Loucy (cell line): ENCODE data around the gene IL26.
"Not testable (repeated sequence)": the region's sequence is repeated elsewhere in the genome, so short reads cannot be mapped to it uniquely, and the experiment has no call there.

Experiments used
- H2AFZ ChIP-seq: fragments of 200-600 bp; sonication (generic); 2 replicates; pipeline ENCODE4 v1.6.0; 2016; ENCODE audit warnings: antibody characterized with exemption, mild to moderate bottlenecking, low read length, moderate library complexity
- H3F3A ChIP-seq: fragments of 200-600 bp; 2 replicates; pipeline ENCODE4 v1.6.0; 2016; ENCODE audit warnings: antibody characterized with exemption, low read depth, mild to moderate bottlenecking
- H3K27me3 ChIP-seq: fragments of 200-600 bp; sonication (generic); 2 replicates; pipeline ENCODE4 v1.6.1; 2014; ENCODE audit warnings: low read length, mild to moderate bottlenecking; ENCODE audit not compliant: insufficient read depth, poor library complexity, severe bottlenecking
- H3K36me3 ChIP-seq: fragments of 200-600 bp; sonication (generic); 2 replicates; pipeline ENCODE4 v1.6.1; 2016; ENCODE audit warnings: low read length; ENCODE audit not compliant: insufficient read depth
- H3K4me1 ChIP-seq: fragments of 200-600 bp; sonication (generic); 2 replicates; pipeline ENCODE4 v1.5.1; 2014; ENCODE audit warnings: low read length, mild to moderate bottlenecking; ENCODE audit not compliant: insufficient read depth, poor library complexity, severe bottlenecking
- H3K4me2 ChIP-seq: fragments of 200-600 bp; sonication (generic); 2 replicates; pipeline ENCODE4 v1.6.0; 2014; ENCODE audit warnings: antibody characterized with exemption, low read length, low read depth, mild to moderate bottlenecking; ENCODE audit not compliant: poor library complexity, severe bottlenecking
- H3K4me3 ChIP-seq: fragments of 200-600 bp; sonication (generic); 2 replicates; pipeline ENCODE4 v1.5.1; 2014; ENCODE audit warnings: low read length, mild to moderate bottlenecking, mixed read lengths; ENCODE audit not compliant: poor library complexity, severe bottlenecking
- H3K79me2 ChIP-seq: fragments of 200-600 bp; sonication (generic); 2 replicates; pipeline ENCODE4 v1.6.1; 2014; ENCODE audit warnings: low read length; ENCODE audit not compliant: insufficient read depth
- H3K9ac ChIP-seq: fragments of 200-600 bp; sonication (generic); 2 replicates; pipeline ENCODE4 v1.6.0; 2014; ENCODE audit warnings: mild to moderate bottlenecking, low read depth, low read length, moderate library complexity; ENCODE audit not compliant: poor library complexity, severe bottlenecking
- H3K9me2 ChIP-seq: fragments of 200-600 bp; sonication (generic); replicated peaks from 2 replicates; pipeline ENCODE4 v1.6.1; 2016; ENCODE audit warnings: low read depth, low read length, mixed read lengths
- H3K9me3 ChIP-seq: fragments of 200-600 bp; sonication (generic); 2 replicates; pipeline ENCODE4 v1.6.1; 2014; ENCODE audit warnings: mild to moderate bottlenecking, antibody characterized with exemption, low read length, low read depth; ENCODE audit not compliant: insufficient read depth
- H4K20me1 ChIP-seq: fragments of 200-600 bp; sonication (generic); 2 replicates; pipeline ENCODE4 v1.6.0; 2014; ENCODE audit warnings: antibody characterized with exemption, low read length, mild to moderate bottlenecking; ENCODE audit not compliant: insufficient read depth, poor library complexity, severe bottlenecking
- EZH2phosphoT487 ChIP-seq: fragments of 200-600 bp; IDR thresholded peaks from 2 replicates; pipeline ENCODE4 v1.6.1; 2018; ENCODE audit warnings: antibody characterized with exemption, mild to moderate bottlenecking, moderate library complexity, borderline replicate concordance
- TF ChIP-seq, protein P1 (sequence below): fragments of 200-600 bp; sonication (generic); conservative IDR thresholded peaks from 2 replicates; pipeline ENCODE4 v1.5.1; 2014; ENCODE audit warnings: mild to moderate bottlenecking, antibody characterized with exemption, low read length

The IL26 gene

GRCh38 chr12:68176257-68176656 is 49.4 kb downstream of the IL26 start:
- H2AFZ ChIP-seq = no peak overlapping the region
- H3K4me2 ChIP-seq = peak overlapping the region; percentile 44
- no peaks in the 10 kb centered on the region for H3K9me2 ChIP-seq

DNA sequence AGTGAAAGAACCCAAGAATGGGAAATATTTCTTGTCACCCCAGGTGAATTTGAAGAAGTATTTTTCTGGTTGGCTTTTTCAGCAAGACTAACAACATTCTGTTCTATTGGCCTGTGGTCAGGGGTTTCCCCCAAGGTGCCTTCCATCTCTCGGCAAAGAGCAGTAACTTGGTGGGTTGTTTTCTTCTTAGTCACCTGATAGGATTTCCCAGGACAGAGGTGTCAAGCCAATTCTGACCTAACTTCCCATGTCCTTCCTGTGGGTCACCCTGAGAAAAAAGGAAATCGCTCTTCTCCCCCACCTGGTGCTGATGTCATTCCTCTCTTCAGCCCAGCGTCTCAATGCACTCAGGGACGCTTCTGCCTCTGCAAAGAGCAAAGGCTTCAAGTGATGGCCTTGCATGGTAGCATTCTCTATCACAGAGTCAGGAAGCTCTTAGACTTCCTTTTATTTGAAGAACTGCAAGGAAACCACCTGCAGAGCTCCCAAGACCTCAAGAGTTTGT is 50.0 kb downstream of the IL26 start:
- Histone ChIP-seq H3K4me3 (peak overlapping the region; percentile 12), H4K20me1 (no peaks in the 10 kb centered on the region), H3K4me2 (peak overlapping the region; percentile 44), H3K9me3 (no peaks in the 10 kb centered on the region), H3K36me3 (no peaks in the 10 kb centered on the region), H3F3A (no peaks in the 10 kb centered on the region), H3K9me2 (no peaks in the 10 kb centered on the region), H3K79me2 (no peaks in the 10 kb centered on the region), H3K9ac (no peak overlapping the region), H3K4me1 (peaks cover 13% of the 10 kb centered on the region), H2AFZ (peak overlapping the region; percentile 59), H3K27me3 (no peaks in the 10 kb centered on the region)
- TF ChIP-seq, protein P1, sequence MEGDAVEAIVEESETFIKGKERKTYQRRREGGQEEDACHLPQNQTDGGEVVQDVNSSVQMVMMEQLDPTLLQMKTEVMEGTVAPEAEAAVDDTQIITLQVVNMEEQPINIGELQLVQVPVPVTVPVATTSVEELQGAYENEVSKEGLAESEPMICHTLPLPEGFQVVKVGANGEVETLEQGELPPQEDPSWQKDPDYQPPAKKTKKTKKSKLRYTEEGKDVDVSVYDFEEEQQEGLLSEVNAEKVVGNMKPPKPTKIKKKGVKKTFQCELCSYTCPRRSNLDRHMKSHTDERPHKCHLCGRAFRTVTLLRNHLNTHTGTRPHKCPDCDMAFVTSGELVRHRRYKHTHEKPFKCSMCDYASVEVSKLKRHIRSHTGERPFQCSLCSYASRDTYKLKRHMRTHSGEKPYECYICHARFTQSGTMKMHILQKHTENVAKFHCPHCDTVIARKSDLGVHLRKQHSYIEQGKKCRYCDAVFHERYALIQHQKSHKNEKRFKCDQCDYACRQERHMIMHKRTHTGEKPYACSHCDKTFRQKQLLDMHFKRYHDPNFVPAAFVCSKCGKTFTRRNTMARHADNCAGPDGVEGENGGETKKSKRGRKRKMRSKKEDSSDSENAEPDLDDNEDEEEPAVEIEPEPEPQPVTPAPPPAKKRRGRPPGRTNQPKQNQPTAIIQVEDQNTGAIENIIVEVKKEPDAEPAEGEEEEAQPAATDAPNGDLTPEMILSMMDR = no peak
- no peak for TF ChIP-seq EZH2phosphoT487

More at GRCh38 chr12:68176257-68176656, 49.4 kb downstream of the IL26 start:
- no peaks in the 10 kb centered on the region for H3K36me3 ChIP-seq
- no peaks in the 10 kb centered on the region for H3K9me3 ChIP-seq
- no peak overlapping the region for H3K4me3 ChIP-seq
- H4K20me1 ChIP-seq = no peaks in the 10 kb centered on the region
- H3K4me1 ChIP-seq = peaks cover 20% of the 10 kb centered on the region
- TF ChIP-seq EZH2phosphoT487 = no peak
- TF ChIP-seq, protein P1 = no peak
- no peak overlapping the region for H3K9ac ChIP-seq
- no peaks in the 10 kb centered on the region for H3K27me3 ChIP-seq
- H3K79me2 ChIP-seq = no peaks in the 10 kb centered on the region
- no peaks in the 10 kb centered on the region for H3F3A ChIP-seq

DNA sequence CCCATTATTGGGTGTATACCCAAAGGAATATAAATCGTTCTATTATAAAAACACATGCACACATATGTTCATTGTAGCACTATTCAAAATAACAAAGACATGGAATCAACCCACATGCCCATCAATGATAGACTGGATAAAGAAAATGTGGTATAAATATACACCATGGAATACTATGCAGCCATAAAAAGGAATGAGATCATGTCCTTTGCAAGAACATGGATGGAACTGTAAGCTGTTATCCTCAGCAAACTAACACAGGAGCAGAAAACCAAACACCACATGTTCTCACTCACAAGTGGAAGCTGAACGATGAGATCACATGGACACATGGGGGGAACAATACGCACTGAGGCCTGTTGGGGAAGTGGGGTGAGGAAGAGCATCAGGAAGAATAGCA is 50.8 kb downstream of the IL26 start:
- not testable (repeated sequence) for H3K4me3 ChIP-seq, H3K36me3 ChIP-seq, H3K9me3 ChIP-seq, H3K27me3 ChIP-seq, H2AFZ ChIP-seq, H3K9ac ChIP-seq, H3F3A ChIP-seq, H3K9me2 ChIP-seq, H4K20me1 ChIP-seq, H3K4me2 ChIP-seq, H3K79me2 ChIP-seq
- peaks cover 12% of the 10 kb centered on the region for H3K4me1 ChIP-seq

DNA sequence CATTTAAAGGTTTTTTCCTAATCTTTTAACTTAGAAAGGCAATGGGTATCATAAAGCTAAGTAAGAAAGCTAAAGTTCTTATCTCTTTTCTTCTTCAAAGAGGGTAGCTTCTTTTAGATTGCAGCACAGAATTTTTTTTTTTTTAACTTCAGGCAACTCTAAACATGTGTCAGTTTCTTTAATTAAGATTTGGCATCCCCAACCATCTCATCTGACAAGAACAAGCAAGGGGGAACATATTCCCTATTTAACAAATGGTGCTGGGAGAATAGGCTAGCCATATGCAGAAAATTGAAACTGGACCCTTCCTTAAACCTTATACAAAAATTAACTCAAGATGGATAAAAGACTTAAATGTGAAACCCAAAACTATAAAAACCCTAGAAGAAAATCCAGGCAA is 51.8 kb downstream of the IL26 start:
- peaks cover 12% of the 10 kb centered on the region for H3K4me1 ChIP-seq
- H3K27me3 ChIP-seq = no peaks in the 10 kb centered on the region
- no peaks in the 10 kb centered on the region for H3K79me2 ChIP-seq
- no peaks in the 10 kb centered on the region for H3K9me2 ChIP-seq
- no peak overlapping the region for H2AFZ ChIP-seq
- no peak overlapping the region for H3K4me3 ChIP-seq
- no peaks in the 10 kb centered on the region for H4K20me1 ChIP-seq
- TF ChIP-seq EZH2phosphoT487 = no peak
- TF ChIP-seq, protein P1 = no peak
- no peaks in the 10 kb centered on the region for H3K9me3 ChIP-seq
- no peaks in the 10 kb centered on the region for H3K36me3 ChIP-seq
- H3K4me2 ChIP-seq = no peak overlapping the region
- H3F3A ChIP-seq = no peaks in the 10 kb centered on the region
- no peak overlapping the region for H3K9ac ChIP-seq
